GM18858 (cell line): ENCODE results near the gene RANBP3.
"Not testable (repeated sequence)": the region's sequence is repeated elsewhere in the genome, so short reads cannot be mapped to it uniquely, and the experiment has no call there.

Experiments used
- ATAC-seq: cut with Tn5 transposase; IDR thresholded peaks from one replicate; pipeline ENCODE4 v1.9.1; 2021; ENCODE audit not compliant: unreplicated experiment

The RANBP3 gene

DNA sequence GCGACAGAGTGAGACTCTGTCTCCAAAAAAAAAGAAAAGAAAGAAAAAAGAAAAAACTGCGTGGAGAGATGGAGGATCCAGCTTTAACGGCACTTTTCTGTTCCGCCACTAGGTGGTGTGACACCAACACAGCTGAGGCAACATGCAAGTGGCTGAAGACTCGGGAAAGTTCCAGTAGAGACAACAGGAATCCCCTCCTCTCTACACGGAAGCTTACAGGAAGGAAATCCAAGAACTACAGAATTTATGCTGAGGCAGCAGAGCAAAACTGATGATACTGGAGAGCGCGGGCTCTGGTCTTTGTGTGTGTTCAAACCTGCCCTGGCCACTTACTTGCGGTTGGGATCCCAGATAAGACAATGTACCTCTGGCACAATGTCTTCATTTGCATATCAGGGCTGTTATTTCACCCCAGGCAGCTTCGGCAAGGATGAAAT lies 9.9 kb downstream of the RANBP3 start:
- ATAC-seq, result no peak

DNA sequence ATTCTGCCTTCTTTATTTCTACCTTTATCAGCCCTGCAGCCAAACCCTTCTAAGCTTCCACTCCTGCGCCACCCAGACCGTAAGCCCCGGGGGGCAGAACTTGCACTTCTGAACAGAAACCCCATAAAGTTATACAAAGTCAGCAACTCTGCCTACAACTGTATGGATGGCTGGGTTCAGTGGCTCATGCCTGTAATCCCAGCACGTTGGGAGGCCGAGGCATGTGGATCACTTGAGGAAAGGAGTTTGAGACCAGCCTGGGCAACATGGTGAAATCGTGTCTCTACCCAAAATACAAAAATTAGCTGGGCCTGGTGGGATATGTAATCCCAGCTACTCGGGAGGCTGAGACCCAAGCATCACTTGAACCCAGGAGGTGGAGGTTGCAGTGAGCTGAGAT lies 10.4 kb downstream of the RANBP3 start:
- ATAC-seq, result no peak

DNA sequence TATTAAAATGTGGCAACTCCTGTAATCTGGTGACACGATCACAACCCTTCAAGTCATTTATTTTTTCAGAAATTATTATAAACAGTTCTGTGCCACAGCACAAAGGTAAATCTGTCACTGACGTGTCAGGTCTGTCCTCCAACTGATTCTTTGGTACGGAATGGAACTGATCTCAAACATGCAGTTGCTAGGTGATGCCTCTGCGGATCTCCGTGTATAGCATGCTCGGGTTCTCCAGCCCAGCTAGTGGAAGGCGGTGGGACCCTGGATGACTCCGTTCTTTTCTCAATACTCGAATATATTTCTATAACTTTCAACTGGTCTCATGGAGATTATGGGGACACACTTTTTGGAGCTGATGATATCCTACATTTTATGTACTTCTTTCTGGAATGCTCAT lies 11.0 kb downstream of the RANBP3 start:
- ATAC-seq, result no peak

DNA sequence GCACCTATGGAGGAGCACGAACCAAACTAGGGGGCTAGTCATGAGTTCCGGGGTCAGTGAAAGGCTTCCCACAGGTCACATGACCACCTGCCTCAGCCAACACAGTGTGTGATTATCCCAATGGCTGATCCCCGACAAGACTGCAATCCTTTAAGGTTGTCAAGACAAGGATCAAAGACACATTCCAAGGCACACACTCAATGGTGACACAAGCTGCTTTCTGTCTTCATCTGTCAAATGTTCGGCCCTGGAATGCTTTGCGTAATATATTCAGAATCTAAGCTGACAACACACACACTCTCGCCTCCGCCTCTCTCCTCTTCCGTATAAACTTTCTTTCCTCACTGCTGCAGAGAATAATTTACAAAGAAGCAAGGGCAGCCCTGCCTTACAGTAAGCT lies 11.7 kb downstream of the RANBP3 start:
- ATAC-seq, result no peak

DNA sequence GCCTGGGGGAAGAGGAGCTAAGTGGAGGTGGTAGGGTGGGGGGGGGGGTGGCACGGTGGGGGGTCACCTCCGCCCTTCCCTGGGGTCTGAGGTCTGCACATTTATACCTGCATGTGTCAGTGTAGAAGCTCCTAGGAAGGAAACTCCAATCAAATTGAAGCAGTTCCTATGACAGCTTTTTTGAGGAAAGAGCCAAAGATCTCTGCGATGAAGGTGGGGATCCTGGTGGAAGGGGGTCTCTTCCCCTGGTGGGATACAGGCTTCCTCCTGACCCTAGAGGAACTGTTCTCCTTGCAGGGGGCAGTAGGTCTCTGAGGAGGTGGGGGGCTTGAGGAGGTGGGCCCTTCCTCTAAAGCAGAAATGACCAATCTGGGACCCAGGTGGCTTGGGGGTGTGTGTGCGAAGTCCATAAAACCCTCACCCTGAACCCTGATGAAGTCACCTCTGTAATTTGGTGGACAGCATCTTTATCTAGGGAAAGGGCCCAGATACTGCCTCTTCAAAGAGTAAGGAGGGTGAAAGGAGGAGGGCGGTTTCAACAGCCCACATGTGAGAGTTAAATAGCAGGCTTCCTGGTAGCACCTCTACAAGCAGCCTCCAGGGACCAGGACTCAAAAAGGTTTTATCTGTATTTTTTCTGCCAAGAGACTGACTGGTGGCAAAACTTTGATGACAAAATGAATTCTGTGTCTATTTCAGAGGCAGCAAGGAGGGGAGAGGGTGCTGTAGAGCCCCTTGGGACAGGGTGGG lies 12.9 kb downstream of the RANBP3 start:
- no peak for ATAC-seq

DNA sequence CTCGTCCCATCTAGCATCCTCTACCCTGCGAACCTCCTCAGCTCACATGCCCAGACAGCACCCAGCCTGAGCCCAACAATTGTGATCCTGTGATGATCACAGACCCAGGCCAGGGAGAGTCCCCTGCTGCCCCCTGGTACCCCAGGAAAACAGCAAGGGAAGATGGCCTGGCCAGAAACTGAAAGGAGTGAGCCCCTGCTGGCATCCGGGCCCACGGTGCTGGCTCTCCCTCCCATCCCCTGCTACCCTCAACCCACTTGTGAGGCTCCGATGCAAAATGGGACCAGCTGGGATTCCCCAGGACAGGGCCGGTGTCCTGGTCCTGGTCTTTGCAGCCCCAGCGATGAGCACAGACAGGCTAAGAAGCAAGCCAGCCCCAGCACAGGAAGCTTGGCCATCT lies 14.1 kb downstream of the RANBP3 start:
- ATAC-seq, result no peak

DNA sequence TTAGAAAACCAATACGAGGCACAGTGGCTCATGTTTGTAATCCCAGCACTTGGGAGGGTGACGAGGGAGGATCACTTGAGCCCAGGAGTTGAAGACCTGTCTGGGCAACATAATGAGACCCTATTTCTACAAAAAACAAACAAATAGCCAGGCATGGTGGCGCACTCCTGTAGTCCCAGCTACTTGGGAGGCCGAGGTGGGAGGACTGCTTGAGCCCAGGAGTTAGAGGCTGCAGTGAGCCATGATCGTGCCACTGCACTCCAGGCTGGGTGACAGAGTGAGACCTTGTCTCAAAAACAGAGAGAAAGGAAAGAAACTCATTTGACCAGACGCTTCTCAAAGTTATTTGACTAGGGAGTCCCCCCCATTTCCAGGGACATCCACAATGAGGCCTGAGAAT lies 14.7 kb downstream of the RANBP3 start:
- not testable (repeated sequence) for ATAC-seq

DNA sequence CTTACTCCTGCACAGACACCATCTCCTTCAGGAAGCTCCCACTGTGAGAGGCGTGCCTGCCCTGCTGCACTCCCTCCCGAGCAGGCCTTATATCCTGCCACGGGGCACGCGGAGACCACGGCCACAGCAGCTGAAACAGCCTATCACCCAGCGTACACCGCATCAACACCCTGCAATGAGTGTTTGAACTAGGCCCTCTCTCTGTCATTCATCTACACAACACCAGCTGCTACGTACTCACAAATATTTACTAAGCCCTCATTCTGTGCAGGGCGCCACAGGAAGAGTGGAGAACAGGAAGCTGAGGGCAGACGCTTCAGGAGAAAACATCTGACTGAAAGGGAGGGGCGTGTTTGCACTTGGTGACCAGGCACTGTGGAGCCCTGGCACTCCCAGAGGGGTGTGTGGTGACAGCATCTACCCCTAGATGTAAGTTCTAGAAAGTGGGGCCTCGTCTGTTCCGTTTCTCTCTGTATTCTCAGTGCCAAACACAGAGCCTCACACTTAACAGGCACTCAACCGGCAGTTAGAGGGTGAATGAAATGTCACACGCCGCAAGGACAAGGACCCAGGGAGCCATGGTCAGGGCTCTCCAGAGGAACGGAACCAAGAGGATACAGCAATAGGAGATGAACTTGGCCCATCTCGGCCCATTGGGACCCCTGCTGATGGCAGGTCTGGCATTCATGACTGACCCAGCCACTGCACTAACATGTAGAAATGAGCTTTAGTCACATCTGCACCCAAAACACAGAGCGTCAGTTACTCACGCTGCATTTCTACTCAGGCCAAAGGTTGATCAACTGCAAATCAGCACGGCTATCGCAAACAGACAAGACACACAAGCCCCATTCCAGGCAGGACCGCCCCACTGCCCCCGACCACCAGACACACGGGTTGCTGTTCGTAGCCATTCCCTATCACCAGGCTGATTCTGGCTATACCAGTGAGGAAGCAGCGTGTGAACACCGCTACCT lies 15.7 kb downstream of the RANBP3 start:
- no peak for ATAC-seq

DNA sequence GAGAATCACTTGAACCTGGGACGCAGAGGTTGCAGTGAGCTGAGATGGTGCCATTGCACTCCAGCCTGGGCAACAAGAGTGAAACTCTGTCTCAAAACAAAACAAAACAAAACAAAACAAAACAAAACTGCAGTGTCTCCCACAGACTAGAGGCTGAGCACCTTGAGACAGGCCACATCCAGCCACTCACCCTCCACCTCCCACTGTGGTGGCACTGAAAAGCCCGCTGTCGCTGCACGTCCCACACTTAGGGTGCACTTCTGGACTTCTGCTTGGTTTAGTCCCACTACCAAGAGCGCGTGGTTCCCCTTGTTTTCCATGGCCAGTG lies 16.3 kb downstream of the RANBP3 start:
- ATAC-seq, result not testable (repeated sequence)

DNA sequence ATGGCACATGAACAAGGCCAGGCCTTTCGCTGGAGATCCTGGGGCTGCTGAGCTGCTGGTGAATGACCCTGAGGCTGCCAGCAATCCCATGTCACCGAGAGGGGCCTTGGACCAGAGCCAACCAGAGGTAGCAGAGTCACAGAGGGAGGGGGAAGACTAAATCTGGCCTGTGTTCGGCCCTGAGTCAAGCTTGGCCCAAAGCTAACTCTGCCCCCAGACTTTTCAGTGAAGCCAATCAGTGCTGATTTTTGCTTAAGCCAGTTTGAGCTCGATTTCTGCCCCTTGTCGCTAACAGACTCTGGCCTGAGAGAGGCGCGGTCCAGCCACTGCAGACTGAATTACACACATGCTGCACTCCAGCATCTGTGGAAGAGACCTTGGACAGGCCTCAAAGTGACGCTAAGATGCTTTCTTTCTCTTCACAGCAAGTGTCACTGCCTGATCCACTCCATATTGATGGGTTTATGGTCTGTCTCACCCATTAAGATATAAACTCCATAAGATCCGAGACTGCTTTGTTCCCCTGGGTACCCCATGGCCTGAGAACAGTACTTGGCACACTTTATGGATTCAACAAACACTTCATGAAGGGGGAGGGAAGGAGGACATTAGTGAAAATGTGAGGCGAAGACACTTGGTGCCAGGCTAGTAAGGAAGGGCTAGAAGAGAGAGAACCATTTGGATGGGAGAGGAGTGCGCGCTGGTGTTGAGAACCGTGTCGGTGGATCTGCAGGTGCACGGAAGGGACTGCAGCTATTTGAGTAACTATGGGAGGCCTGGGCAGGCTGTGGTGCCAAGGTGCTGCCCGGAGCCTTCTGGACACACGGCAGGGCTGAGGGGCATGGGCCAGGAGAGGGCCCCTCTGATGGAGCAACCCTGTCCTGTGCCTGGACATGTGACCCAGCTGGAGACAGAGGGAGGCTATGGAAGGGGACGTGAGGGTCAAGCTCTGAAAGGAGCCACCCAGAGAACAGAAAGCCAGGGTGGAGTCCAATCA lies 17.6 kb downstream of the RANBP3 start:
- ATAC-seq, result no peak

DNA sequence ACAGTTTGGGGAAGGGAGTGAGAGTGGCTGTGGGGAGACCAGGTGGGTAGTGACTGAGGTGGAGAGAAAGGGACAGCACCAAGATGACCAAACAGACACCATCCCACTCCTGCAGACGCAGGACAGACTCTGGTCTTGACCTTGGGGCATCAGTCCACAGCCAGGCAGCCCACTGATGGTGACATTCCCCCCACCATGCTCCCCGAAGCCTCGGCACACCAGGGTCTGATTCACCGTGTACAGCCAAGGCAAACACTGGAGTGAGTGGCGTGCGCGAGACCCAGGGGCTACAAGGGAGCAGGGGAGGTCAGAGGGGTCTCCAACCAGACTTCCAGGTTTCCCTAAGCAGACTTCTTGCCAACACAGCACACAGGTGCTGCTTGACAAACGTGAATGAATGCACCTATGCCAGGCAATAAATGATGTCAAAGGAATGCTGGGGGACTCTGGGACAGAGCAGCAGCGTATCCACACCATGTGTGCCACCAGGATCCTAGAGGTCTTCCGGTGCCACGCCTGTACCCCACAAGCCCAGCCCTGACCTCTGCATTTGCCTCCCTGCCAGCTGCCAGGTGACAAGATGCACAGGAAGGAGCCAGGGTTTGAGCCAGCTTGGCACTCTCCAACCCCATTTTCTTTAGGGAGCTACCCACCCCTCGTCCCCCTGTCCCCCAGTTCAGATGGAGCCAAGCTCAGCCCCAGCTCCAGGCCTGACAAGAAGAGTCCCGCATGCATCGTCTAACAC lies 18.5 kb downstream of the RANBP3 start:
- no peak for ATAC-seq

DNA sequence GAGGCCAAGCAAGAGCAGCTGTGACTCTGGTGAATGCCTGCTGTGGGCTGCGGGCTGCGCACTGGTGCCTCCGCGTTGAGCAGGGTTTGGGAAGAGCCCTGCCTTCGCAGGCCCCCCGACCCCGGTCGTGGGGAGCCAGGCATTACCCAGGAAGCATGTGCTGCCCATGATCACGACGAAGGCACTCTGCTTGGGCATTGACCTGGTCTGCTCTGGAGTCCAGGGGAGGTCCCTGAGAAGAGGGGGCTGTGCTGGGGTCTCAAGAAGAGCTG lies 19.2 kb downstream of the RANBP3 start:
- no peak for ATAC-seq

DNA sequence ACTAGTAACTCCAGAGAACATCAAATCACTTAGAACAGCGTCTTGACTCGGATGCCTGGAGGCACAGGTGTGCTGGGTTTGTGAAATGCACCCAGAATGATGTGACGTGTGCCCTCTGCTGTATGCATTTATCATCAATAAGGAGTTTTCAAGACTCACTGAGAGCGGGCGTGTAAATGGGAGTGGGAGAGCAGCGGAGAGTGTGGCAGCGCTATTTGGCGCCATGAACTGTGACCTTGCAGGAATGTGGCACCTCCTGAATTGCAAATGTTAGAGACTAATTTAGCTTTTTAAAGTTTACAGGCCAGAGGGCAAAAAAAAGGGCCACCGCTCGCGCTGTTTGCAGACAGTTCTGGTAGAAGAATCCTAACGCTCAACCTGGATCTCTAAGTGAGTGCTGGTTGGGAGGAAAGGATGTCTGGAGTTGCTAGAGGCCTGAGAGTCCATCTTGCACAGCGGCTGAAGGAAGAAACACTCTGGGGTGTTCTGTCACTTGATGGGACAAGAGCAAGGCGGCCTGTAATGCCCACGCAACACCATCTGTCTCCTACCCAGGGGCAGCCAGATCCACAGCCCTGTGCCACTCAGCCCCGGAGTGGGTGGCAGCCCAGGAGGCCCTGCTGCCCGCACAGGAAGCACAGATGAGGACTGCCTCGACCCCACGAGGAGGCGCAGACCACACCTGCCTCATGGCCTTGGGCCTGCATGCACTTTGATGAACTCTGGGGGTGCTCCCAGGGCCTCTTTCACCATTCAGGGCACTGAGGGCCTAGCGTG lies 19.7 kb downstream of the RANBP3 start:
- no peak for ATAC-seq

DNA sequence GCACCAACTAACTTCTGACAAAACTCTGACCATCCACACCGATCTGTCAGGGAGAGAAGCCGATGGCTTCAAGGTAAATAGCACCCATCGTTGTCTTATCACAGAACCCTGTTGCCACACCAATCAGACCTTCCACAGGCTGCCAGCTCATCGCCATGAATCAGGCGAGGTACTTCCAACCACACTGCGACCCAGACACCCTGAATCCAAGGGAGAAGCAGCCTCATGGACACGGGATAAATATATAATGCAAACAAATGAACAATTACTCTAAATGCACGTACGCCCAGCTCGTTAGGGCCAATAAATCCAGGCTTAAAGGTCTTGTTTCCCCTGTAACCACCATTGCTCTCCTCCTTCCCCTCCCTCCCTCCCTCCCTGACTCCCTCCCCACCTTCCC lies 20.8 kb downstream of the RANBP3 start:
- ATAC-seq, result no peak

DNA sequence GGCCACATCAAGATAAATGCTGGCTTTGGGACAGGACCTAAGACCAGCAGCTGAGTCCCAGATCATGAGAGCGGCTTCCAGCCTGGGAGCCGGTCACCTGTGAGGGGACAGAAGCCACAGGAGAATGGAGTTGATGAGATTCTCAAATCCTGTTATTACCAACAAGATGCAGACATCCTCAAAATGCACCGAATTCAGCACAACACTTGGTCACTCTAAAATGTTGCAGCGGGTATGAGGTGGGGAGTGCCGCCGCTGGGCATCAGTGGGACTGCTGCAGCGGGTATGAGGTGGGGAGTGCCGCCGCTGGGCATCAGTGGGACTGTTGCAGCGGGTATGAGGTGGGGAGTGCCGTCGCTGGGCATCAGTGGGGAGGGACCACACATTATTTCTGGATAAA lies 21.2 kb downstream of the RANBP3 start:
- no peak for ATAC-seq

DNA sequence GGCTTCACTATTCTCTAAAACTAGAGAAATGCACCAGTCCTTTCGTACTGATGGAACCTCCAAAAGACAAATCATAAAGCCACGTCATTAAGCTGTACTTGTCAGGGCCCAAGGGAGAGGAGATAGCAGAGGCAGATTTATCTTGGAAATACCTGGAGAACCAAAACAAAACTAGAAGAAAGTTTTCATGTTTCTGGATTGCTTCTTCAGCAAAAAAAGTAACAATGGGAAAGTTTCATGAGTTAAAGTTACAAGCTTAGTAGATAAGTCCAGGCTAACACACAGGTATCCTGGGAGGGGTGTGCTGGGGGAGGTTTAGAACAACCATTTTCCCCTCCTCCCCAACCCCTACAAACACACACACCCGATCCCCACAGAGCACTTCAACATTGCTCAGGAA lies 21.6 kb downstream of the RANBP3 start:
- ATAC-seq, result no peak

DNA sequence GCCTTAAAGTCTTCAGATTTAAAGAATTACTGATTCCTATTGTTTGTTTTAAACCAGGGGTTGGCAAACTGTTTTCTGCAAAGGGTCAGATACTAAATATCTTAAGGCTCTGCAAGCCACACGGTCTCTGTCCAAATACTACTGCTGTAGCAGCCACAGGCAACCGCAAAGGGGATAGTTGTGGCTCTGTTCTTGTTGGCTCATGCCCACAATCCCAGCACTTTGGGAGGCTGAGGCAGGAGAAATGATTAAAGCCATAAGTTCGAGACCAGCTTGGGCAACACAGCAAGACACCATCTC lies 22.4 kb downstream of the RANBP3 start:
- no peak for ATAC-seq

DNA sequence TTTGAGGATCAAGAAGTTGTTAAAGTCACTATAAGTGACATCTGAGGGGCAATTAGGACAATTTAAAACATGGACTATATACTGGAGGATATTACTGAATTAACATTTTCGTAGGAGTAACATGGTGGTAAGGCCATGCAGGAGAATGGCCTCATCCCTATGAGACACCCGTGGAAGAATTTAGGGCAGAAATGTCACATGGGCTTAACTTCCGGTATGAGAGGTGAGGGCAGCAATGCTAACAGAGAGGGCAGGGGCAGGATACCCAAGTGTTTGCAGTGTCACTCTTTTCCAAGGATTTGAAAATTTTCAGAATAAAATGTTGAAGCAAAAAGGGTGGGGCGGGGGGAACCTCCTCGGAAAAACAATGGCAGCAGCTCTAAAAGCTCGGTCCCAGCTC lies 23.6 kb downstream of the RANBP3 start:
- no peak for ATAC-seq

DNA sequence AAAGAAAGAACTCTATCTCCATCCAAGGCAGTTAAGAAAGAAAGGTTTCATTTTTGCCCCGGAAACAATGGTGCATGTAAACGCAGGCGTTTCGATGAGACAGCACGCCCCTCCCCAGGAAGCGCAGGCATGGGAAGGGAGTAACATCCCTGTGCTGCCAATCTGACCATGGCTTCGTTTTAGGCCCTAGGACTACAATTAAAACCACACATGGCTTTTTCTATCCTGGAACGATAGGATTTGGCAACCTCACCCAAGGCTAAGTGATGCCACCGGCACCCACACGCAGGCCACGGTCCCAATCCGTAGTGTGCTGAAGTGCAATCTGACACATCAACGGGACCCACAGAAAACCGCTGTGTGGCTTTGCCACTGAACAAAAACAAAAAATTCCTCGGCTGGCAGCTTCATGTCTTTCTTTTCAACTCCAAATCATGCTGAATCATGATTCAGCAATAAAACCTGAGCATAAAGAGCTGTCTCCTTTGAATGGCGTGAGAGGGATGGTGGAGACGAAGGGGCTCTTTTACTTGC lies 24.2 kb downstream of the RANBP3 start:
- no peak for ATAC-seq
